H1 (cell line): ENCODE results near the gene FBH1. TPM values are rescaled to one million over a fixed set of nuclear protein-coding genes. Genes with fewer than 3 reads are reported as not detected.

Experiments used
- GABPA ChIP-seq: IDR thresholded peaks from 2 replicates; pipeline ENCODE4 v1.6.1; 2011; ENCODE audit warnings: mild to moderate bottlenecking, low read length, moderate library complexity, borderline replicate concordance; ENCODE audit not compliant: insufficient read depth
- POLR2AphosphoS5 ChIP-seq: IDR thresholded peaks from 2 replicates; pipeline ENCODE4 v1.6.1; 2011; ENCODE audit warnings: low read depth, low read length
- RNF2 ChIP-seq: fragments of 200-900, 300-1000 bp; sonication (generic); IDR thresholded peaks from 2 replicates; pipeline ENCODE4 v1.7.1; 2016; ENCODE audit warnings: borderline replicate concordance, low read depth, mild to moderate bottlenecking, antibody characterized with exemption, low read length; ENCODE audit not compliant: poor library complexity, severe bottlenecking; ENCODE audit errors: missing control alignments
- polyA plus RNA-seq, 7 experiments: library from polyadenylated mRNA; depleted of rRNA in 3 of 7; stranded (reverse) in 5 of 7; unstranded in 2 of 7; fragments of >200 nt in 5 of 7; fragments of 200-250 nt in 2 of 7; gene quantifications; 1 replicate in 5 of 7; 2 replicates in 1 of 7; 4 replicates in 1 of 7; pipeline versions ENCODE4 v1.2.1 to v1.2.3, GENCODE V29; 2011 to 2013; ENCODE audit warnings: missing spikeins in 2 of 7, mixed read lengths in 2 of 7
- total RNA-seq: library from RNA; stranded (reverse); fragmentation: NEBNext Ultra II Directional; extraction: Animal tissue kit (Norgen Biotek cat#: 25700); gene quantifications from 2 replicates; pipeline ENCODE4 v1.2.1, GENCODE V29; 2021
- TF ChIP-seq, protein P1 (sequence below), 3 experiments: IDR thresholded peaks; 1 replicate in 2 of 3; 2 replicates in 1 of 3; pipeline versions ENCODE4 v1.5.1 to v1.6.1; 2011; ENCODE audit warnings: low read length in 3 of 3, mild to moderate bottlenecking in 3 of 3, inconsistent platforms in 2 of 3, low read depth in 1 of 3, moderate library complexity in 1 of 3; ENCODE audit not compliant: insufficient read depth in 1 of 3; ENCODE audit errors: control extremely low read depth in 1 of 3

Gene FBH1
- total and polyA plus RNA-seq, 2 of the 8 experiments (the other 6 are each of a cell fraction or from before 2014, with no cell fraction given), result 31.1 to 51.8 TPM

GRCh38 chr10:5958077-5958476 is 68.0 kb downstream of the FBH1 start (continued):
- TF ChIP-seq, protein P1, sequence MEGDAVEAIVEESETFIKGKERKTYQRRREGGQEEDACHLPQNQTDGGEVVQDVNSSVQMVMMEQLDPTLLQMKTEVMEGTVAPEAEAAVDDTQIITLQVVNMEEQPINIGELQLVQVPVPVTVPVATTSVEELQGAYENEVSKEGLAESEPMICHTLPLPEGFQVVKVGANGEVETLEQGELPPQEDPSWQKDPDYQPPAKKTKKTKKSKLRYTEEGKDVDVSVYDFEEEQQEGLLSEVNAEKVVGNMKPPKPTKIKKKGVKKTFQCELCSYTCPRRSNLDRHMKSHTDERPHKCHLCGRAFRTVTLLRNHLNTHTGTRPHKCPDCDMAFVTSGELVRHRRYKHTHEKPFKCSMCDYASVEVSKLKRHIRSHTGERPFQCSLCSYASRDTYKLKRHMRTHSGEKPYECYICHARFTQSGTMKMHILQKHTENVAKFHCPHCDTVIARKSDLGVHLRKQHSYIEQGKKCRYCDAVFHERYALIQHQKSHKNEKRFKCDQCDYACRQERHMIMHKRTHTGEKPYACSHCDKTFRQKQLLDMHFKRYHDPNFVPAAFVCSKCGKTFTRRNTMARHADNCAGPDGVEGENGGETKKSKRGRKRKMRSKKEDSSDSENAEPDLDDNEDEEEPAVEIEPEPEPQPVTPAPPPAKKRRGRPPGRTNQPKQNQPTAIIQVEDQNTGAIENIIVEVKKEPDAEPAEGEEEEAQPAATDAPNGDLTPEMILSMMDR (IDR thresholded peaks at IDR 0.05; ENCODE audit: control extremely low read depth in 1 of 3, insufficient read depth in 1 of 3, low read depth in 1 of 3, low read length in 3 of 3), result no peak
- TF ChIP-seq POLR2AphosphoS5, result no peak
- no peak for TF ChIP-seq GABPA
- no peak for TF ChIP-seq RNF2
